Kidney epithelial cell (primary cell): ENCODE measurements around the gene ATP11A. TPM values are rescaled to one million over a fixed set of nuclear protein-coding genes. Genes with fewer than 3 reads are reported as not detected.

ENCODE experiments used
- DNase-seq: peaks from one replicate; pipeline ENCODE4 v3.0.0-alpha.2; 2010; ENCODE audit warnings: low read depth
- H3K27me3 ChIP-seq: 2 replicates; pipeline ENCODE4 v1.6.0; 2011; ENCODE audit warnings: low read length; ENCODE audit not compliant: control insufficient read depth, insufficient read depth
- H3K36me3 ChIP-seq: 2 replicates; pipeline ENCODE4 v1.5.1; 2011; ENCODE audit warnings: low read length; ENCODE audit not compliant: control insufficient read depth, insufficient read depth
- H3K4me3 ChIP-seq: 2 replicates; pipeline ENCODE4 v1.5.1; 2011; ENCODE audit warnings: low read depth, mild to moderate bottlenecking, control low read depth, low read length
- CTCF ChIP-seq: IDR thresholded peaks from 2 replicates; pipeline ENCODE4 v1.5.1; 2011; ENCODE audit warnings: mild to moderate bottlenecking, moderate library complexity, low read length, control low read depth, inconsistent platforms; ENCODE audit not compliant: insufficient read depth, poor library complexity, severe bottlenecking
- total RNA-seq: library from RNA; depleted of rRNA; stranded (reverse); fragments of >200 nt; gene quantifications from 2 replicates; pipeline ENCODE4 v1.2.3, GENCODE V29; 2015

ATP11A gene
- total RNA-seq, 1 donor from 2014 or later, result 31.5 TPM

DNA sequence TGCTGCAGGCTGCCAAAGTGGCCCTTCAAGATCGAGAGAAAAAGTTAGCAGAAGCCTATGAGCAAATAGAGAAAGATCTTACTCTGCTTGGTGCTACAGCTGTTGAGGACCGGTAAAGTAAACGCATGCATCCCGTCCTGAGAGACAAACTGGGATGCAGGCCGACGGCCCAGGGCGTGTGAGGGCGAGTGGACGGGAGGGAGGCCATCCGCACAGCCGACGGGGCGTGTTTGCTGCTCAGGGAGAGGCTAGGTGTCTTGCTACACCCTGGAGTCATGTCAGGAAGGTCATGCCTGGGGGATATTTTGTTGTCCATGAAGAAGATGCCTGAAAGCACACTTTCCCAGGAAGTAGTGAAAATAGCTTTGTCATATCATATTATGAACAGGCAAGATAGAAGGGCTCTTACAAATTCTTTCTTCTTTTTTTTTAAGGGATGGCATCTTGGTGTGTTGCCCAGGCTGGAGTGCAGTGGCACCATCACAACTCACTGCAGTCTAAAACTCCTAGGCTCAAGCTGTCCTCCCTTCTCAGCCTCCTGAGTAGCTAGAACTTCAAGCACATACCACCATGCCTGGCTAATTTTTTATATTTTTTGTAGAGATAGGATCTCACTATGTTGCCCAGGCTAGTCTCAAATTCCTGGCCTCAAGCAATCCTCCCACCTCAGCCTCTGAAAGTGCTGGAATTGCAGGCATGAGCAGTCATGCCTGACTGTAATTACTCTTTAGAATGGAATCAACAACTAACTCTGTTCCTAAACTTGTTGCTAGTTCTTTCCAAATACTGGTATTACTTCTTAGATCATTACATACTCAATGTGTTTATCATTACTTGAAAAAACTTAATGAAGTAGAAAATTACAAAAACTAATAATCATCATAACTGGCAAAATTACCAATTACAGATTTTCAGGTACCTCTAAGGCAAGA lies 161.5 kb downstream of the ATP11A start:
- TF ChIP-seq CTCF, result no peak
- no peak for DNase-seq
- Histone ChIP-seq H3K36me3 (peaks cover 3% of the 10 kb centered on the region), H3K27me3 (no peaks in the 10 kb centered on the region), H3K4me3 (no peak overlapping the region)

DNA sequence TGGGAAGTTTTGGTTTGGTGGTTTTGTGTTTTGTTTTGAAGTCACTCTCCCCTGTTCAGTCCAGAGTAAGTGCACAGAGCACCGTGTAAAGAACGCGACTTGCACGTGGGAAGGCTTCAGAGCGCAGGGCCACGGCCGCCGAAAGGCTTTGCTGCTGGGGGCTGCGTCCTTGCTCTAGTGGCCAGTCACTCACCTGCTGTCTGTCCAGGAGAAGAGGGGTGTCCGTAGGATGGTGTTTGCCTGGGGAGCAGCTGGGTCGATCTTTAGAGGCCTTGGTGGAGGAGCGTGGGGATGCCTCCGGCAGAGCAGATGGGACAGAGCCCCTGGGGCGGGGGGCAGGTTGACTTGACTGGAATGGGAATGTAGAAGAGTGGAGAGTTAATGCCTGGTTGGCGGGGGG lies 162.6 kb downstream of the ATP11A start:
- DNase-seq, result no peak
- Histone ChIP-seq H3K4me3 (no peak overlapping the region), H3K27me3 (no peaks in the 10 kb centered on the region), H3K36me3 (peaks cover 2% of the 10 kb centered on the region)
- TF ChIP-seq CTCF, result no peak

GRCh38 chr13:112852808-112853207 lies 163.0 kb downstream of the ATP11A start:
- no peaks in the 10 kb centered on the region for H3K27me3 ChIP-seq
- no peak overlapping the region for H3K4me3 ChIP-seq
- peaks cover 2% of the 10 kb centered on the region for H3K36me3 ChIP-seq
- DNase-seq, result no peak
- TF ChIP-seq CTCF, result no peak

DNA sequence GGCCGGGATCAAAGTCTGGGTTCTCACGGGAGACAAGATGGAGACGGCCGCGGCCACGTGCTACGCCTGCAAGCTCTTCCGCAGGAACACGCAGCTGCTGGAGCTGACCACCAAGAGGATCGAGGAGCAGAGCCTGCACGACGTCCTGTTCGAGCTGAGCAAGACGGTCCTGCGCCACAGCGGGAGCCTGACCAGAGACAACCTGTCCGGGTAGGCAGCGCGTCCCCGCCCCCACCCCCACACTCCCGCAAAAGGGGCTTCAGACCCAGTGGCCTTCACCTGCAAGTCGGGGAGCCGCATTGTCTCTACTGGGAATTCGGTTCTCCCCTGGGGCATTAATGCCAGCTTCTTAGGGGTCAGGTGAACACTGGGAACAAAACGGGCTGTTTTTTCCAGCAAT lies 164.5 kb downstream of the ATP11A start:
- no peak for TF ChIP-seq CTCF
- Histone ChIP-seq H3K4me3 (no peak overlapping the region), H3K27me3 (no peaks in the 10 kb centered on the region), H3K36me3 (peaks cover 2% of the 10 kb centered on the region)
- no peak for DNase-seq

DNA sequence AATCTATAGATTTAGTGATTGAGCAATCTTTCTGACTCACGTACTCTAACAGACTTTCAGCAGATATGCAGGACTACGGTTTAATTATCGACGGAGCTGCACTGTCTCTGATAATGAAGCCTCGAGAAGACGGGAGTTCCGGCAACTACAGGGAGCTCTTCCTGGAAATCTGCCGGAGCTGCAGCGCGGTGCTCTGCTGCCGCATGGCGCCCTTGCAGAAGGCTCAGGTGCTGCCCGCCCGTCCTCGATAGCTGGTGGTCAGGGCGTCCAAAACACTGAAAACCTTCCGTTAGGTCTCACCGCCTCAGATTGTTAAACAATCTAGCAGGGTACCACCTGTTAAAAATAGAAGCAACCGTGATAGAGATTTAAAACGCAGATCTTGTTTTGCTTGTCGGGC lies 166.0 kb downstream of the ATP11A start:
- peaks cover 3% of the 10 kb centered on the region for H3K36me3 ChIP-seq
- no peaks in the 10 kb centered on the region for H3K27me3 ChIP-seq
- no peak for TF ChIP-seq CTCF
- no peak overlapping the region for H3K4me3 ChIP-seq
- DNase-seq, result no peak
